A549 treated with AZD9567 at 1 μM for 4 hours (cell line): ENCODE measurements around the gene MOAP1. TPM values are rescaled to one million over a fixed set of nuclear protein-coding genes. Genes with fewer than 3 reads are reported as not detected.

Source experiments
- total RNA-seq: library from RNA; stranded (reverse); fragments of 200-300 nt; extraction: Qiagen RNA extraction; gene quantifications from 5 replicates; pipeline ENCODE4 v1.2.3, GENCODE V29; 2022; ENCODE audit not compliant: insufficient read depth

Gene MOAP1, protein sequence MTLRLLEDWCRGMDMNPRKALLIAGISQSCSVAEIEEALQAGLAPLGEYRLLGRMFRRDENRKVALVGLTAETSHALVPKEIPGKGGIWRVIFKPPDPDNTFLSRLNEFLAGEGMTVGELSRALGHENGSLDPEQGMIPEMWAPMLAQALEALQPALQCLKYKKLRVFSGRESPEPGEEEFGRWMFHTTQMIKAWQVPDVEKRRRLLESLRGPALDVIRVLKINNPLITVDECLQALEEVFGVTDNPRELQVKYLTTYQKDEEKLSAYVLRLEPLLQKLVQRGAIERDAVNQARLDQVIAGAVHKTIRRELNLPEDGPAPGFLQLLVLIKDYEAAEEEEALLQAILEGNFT
- total RNA-seq, result 11.6 to 15.6 TPM (median 14.7 TPM) in 5 replicates

DNA sequence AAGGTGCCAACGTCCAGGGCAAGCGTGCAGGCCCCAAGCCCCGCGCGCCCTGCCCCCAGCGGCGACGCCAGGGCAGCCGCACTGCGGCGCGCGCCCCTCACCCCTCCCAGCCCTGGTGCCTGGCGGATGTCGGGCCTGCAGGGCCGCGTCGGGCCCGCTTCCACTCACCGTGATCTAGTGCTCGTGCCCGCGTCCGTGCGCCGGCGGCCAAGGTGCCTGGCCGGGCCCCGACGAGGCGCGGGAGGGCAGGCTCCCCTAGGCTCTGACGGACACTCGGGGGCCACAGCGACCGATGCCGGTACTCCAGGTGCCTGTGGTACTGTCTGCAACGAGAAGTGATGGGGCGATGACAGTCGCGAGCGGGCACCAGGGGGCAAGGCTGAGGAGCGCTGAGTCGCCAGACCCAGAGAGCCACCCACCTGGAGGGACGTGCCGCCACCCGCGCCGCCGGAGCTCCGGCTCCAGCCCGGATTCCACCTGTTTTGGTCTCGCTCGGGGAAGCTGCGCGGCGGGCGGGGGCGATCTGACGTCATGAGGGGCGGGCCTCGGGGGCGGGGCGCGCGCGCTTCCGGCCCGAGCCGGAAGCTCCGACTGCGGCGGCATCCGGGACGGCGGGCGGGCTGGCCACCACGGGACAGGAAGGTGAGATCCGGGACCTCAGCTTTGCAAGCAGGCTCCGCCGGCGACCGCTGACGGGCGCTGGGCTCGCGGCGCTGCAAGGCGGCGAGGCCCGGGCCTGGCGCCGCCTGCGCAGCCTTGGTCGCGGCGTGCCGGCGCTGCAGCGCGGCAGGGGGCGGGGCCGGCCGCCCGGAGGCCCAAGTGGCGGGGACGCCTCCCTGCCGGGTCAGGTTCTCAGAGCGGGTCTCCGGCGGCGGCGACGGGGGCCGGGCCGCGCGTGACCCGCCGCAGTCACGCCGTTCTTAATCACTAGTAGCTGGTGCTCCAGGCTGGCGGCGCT, at the start of gene MOAP1, which contains the start of gene LYSET:
TSS of gene MOAP1 (minus strand) at position 507 of the 958 bp plus-strand sequence. CDS start 655 bp downstream, outside the sequence.
TSS of gene LYSET (plus strand) at position 927 of the 958 bp plus-strand sequence. CDS start 89 bp downstream, outside the sequence.

DNA sequence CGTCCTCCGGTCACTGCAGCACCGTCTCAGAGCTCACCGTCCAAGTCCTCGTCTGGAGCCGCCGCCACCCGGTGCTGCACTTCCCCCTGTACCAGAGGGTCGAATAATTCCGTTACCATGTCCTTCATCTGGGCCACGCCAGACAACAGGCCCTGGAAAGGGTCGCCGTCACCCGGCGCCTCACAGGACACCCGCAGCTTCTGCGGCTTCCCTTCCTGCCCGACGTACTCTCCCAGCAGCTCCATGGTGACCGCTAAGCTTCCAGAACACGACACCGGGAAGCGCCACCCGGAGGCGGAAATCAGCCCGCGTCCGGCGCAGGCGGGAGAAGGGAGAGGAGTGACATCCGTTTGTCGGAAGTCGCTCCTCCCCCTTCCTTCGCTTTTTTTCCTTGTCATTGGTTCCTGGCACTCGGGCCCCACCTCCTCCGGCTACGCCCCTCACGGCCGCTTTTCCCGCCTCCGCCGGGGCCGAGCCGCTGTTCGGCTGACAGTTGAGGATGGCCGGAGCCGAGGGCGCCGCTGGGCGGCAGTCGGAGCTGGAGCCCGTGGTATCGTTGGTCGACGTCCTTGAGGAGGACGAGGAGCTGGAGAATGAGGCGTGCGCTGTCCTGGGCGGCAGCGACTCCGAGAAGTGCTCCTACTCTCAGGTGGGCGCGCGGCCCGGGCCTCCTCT, 22.2 kb upstream of the MOAP1 start, which contains the start of the genes GON7 and UBR7:
TSS of gene GON7 (minus strand) at position 273 of the 675 bp plus-strand sequence. CDS start at position 245, 28 bp downstream.
TSS of gene UBR7 (plus strand) at position 464 of the 675 bp plus-strand sequence. CDS start at position 500, 36 bp downstream.

Other genes with a start within 250 kb of the MOAP1 start
- gene ITPK1, start 69.0 kb downstream of the MOAP1 start, total RNA-seq, result 51.4 to 64.6 TPM (median 56.4 TPM) in 5 replicates
- 24.4 to 35.3 TPM (median 34.2 TPM) in 5 replicates for gene LYSET, start 420 bp upstream of the MOAP1 start, total RNA-seq
- gene GON7, start 22.2 kb upstream of the MOAP1 start, total RNA-seq, result 13.3 to 16.4 TPM (median 15.8 TPM) in 5 replicates
- 23.6 to 38.7 TPM (median 25.9 TPM) in 5 replicates for gene UBR7, start 22.4 kb upstream of the MOAP1 start, total RNA-seq
- gene BTBD7, start 148.1 kb upstream of the MOAP1 start, total RNA-seq, result 10.0 to 21.1 TPM (median 12.0 TPM) in 5 replicates
- gene COX8C, start 162.3 kb upstream of the MOAP1 start, total RNA-seq, result not detected in 5 replicates
- gene UNC79, start 246.0 kb upstream of the MOAP1 start, total RNA-seq, result 0.01 to 0.03 TPM (median 0.02 TPM) in 3 of 5 replicates, not detected in the others